CD4-positive, alpha-beta T cell treated with Interleukin-4 for 4 hours (primary cell): Measurements from ENCODE around the gene DCDC1.
A peak's percentile ranks its signal among the peaks of the same experiment; 100 is the strongest.
"Not testable (repeated sequence)": the region's sequence is repeated elsewhere in the genome, so short reads cannot be mapped to it uniquely, and the experiment has no call there.

ENCODE experiments used
- DNase-seq: peaks from one replicate; pipeline ENCODE4 v3.0.0-alpha.2; 2020

DCDC1 gene

DNA sequence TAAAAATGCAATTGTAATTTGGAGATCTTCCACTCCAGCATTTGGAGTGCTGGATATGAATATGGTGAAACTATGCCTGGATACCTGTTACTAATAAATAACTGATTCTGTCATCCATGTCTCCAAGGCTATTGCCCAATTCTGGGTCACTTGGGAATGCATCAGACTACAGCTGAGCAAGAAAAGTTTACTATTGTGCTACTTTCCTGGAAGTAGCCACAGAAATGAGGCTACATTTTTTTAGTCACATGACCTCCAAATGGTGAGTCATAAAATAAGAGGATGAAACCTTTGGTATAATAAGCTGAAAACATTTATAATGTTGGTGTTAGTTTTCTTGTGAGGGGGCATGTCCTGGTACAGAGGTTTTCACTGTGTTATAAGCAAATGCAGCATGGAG, 44.4 kb downstream of the DCDC1 start:
- DNase-seq, result no peak

- DNase-seq, result no peak
Measured at GRCh38 chr11:31323145-31323544, 46.4 kb downstream of the DCDC1 start.

DNA sequence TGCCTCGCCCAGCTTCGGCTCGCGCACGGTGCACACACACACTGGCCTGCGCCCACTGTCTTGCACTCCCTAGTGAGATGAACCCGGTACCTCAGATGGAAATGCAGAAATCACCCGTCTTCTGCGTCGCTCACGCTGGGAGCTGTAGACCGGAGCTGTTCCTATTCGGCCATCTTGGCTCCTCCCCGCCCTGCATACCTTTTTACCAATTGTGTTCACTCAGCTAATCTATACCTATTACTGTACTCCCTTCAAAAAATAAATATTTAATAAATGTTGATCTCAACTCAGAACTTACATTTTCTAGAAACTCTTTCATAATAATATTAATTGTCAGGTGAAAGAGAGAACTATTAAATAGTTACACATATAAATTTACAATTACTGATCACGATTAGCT, 48.0 kb downstream of the DCDC1 start:
- DNase-seq, result not testable (repeated sequence)

GRCh38 chr11:31303644-31304180, 65.8 kb downstream of the DCDC1 start:
- no peak for DNase-seq

- DNase-seq, result no peak
Measured at GRCh38 chr11:31301549-31302510, 67.7 kb downstream of the DCDC1 start.

- DNase-seq, result no peak
Measured at GRCh38 chr11:31295308-31295707, 74.2 kb downstream of the DCDC1 start.

DNA sequence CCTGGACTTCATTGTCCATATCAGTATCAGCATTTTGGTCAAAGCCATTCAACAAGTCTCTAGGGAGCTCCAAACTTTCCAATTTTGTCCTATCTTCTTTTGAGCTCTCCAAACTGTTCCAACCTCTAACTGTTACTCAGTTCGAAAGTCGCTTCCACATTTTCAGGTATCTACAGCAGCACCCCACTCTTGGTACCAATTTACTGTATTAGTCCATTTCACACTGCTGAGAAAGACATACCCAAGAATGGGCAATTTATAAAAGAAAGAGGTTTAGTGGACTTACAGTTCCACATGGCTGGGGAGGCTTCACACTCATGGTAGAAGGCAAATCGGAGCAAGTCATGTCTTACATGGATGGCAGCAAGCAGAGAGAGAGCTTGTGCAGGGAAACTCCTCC, 96.0 kb downstream of the DCDC1 start:
- not testable (repeated sequence) for DNase-seq

DNA sequence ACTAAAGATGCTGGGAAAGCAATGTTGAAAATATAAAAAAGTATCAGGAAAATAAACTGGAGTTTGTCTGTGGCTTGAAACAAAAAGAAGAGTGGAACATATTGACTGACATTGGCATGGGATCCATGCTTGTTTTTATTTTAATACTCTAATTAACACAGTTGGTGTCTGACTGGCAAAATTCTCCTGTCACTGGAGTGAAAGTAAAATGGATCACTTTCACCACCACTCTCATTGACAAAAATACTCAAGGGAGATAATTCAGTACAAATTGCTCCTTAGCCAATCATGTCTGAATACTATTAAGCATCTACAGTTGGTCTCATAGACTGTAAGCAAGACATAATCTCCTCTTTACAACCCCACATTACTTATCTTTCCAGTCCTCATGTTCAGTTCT, 101.8 kb downstream of the DCDC1 start:
- no peak for DNase-seq

DNA sequence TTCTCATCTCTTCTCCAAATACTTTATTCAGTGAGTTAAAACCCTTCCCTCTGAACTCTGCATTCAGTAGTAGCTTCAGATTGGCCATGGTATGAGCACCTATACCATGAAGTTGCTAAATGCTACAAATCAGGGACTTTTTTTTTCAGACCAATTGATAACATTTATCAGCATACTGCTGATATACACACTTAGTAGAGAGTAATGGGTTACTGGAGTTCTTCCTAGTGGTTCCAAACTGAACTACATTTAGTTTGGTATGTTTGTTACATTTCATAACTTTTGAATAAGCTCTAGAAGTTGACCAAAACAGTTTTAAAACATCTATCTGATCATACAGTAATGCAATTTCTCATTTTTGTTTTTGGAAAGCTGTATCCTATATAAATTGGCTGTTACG, 104.7 kb downstream of the DCDC1 start:
- no peak for DNase-seq

GRCh38 chr11:31262761-31263160, 106.8 kb downstream of the DCDC1 start:
- no peak for DNase-seq

GRCh38 chr11:31259797-31260196, 109.7 kb downstream of the DCDC1 start:
- no peak for DNase-seq

GRCh38 chr11:31254415-31254814, 115.1 kb downstream of the DCDC1 start:
- DNase-seq, result no peak

DNA sequence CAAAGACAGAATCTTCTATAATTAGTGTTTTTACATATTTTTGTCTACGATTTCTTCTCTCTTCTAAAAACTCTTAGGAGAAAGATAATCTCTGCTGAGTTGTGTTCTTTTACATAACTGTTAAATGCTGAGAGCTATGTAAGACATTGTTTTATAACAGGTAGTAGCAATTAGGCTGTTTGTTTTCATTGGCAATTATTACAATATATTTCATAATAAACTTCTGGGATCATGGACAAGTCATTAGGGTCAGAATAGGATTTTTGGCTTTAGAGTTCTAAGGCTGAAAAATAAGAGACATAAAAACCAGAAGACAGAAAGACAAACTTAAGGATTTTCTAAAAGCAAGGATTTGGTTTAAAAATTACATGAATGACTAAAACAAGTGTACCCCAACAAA, 120.8 kb downstream of the DCDC1 start:
- no peak for DNase-seq

DNA sequence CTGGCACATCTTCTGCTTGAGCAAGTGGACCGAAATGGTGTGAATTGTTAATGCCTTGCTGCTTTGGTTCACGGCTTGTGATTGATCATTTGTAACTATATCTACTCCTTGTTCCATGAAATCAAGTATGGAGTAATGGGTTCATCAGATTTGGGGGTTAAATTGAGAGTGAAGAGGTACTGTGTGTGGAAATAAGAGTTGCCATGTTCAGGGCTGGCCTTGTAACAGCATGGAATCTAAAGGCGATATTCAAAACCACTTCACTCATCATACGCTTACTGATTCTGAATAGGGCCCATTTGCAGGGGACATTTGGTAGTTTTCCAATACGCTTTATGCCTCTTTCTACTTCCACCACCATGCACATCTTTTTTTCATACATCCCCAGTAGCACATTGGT, 122.2 kb downstream of the DCDC1 start:
- no peak for DNase-seq

DNA sequence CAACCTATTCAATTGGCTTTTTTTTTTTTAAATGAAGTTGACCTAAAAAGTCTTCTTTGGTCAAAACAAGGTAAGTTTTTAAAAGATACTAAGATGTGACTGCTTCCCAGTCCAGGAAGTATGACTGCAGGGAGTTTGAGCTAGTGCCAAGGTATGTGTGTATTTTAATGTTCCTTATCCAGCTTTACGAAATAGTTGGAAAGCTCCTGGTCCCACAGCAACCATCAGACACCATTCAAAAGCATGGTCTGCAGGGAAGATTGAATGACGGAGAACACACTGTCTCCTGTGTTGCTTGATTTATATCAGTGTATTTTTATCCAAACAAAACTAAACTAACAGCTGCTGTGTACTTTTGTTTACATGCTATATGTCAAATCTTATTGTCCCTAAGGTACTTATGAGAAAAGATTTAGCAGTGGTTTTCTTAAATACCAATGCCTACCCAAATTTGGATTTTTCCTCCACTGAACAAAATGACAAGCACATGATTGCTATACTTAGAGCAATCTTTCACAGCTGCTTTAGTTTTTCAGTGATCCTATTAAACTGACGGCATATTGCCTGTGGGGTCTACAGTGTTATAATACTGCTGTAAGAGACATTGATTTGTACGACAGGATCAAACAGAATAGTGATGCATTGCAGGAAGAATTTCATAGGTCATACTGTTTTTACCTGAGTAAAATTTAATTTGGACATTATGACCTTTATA, 122.9 kb downstream of the DCDC1 start:
- DNase-seq, result no peak

- DNase-seq, result no peak
Measured at GRCh38 chr11:31243706-31244105, 125.8 kb downstream of the DCDC1 start.

GRCh38 chr11:31240340-31240904, 129.1 kb downstream of the DCDC1 start:
- peak; percentile 9 for DNase-seq

DNA sequence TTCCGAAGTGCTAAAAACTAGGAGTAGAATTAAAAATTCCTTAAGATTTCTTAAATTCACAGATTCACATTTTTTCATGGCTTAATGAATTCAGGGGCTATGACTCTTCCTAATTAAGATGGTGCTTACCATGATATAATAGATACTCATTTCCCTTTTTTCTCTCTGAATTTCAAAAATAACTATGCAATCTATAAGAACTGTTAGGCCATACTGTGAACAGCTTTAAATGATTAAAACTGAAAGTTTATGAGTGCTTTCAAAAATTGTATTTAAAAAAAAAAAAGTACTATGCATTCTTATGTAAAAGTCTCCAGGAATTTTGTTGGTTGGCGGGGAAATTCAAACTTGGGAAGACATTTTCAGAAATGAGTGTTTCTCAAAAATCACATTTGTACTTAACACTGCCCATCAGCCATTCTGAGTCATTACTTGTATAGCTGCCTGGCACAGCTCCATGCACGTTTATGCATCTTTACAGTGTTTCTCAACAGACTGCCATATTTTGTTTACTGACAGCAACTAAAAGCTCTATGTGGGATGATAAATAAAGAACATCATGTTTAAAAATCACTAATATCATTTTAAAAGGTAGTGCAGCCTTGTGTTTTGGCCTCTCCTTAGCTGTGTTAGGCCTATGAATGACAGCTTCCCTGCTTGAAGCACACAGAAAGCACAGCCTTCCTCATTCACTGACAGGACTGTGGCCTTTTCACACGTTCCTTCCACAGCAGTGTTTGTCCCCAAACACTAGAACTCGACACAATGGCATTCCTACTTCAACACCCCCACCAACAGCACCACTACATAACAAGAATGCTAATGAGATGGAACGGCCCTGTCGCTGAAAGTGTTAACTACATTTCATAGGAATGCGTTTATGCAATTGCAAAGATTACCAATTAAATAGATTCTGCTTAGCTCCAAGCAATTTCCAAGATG, 131.4 kb downstream of the DCDC1 start:
- DNase-seq, result no peak

DNA sequence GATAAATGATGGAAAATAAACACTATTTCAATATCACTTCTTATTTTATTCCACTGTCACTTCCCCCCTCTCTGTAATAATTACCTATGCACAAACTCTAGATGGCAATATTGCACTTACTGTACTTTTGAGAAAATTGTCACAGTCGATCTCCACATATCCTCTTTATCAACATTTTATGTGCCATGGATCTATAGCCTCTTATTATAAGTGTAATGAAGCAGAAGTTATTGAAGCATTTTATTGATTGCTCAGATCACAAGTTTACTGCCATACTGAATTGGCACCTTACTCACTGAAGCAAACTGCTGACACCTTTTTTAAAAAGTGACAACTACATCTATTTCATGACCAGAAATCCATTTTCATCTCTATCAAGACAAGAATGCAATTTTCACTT, 133.4 kb downstream of the DCDC1 start:
- no peak for DNase-seq

- DNase-seq, result no peak
Measured at GRCh38 chr11:31233425-31233824, 136.1 kb downstream of the DCDC1 start.

DNA sequence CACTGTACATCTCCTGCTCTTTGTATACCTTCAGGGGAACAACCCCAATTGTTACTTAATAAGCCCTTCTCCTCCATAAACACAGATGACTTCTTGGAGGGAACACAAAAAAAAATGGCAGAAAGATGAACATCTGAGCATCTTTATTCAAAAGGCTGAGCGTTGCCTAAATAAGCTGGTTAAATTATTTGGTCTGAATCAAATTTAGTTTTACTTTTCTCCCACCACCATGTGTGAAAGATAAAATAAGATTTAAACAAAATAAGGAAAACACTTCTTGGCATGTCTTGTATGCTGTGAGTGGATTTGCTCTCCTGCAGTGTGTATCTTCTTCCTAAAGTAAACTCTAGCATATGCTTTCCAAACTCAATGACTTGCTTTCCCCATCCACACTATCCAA, 137.9 kb downstream of the DCDC1 start:
- DNase-seq, result no peak

DNA sequence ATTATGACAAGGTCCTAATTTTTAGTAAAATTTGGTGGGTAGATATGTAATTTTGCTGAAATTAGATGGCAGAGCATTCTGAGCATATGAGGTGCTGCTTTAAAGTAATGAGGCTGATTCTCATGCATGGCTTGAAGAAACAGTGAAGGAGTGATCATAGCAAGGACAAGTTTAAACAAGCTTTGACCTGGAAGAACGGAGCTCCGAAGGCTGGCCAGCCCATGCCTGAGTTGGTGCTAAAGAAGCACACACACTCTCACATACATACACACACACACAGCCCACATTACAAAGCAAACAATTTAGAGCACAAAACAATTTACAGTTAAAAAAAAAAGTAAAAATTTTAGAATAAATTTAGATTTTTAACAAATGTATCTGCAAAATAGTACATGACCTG, 150.7 kb downstream of the DCDC1 start:
- DNase-seq, result no peak
